Dermis microvascular lymphatic vessel endothelial cell (primary cell): ENCODE measurements around the gene IL36B. TPM values are rescaled to one million over a fixed set of nuclear protein-coding genes. Genes with fewer than 3 reads are reported as not detected.

Experiments used
- DNase-seq, 2 donors: peaks; one replicate each; pipeline versions ENCODE4 v3.0.0 to v3.0.0-alpha.2; 2010; ENCODE audit warnings: low read depth in 2 of 2
- total RNA-seq: library from RNA; depleted of rRNA; stranded (reverse); fragments of >200 nt; gene quantifications from 2 replicates; pipeline ENCODE4 v1.2.1, GENCODE V29; 2014

Gene IL36B
- total RNA-seq, 1 donor from 2014 or later: not detected

GRCh38 chr2:113011108-113011507 lies 41.6 kb downstream of the IL36B start:
- no peak for DNase-seq

- no peak for DNase-seq
Measured at GRCh38 chr2:113010088-113010487, 42.6 kb downstream of the IL36B start.

GRCh38 chr2:113009622-113010021 lies 43.0 kb downstream of the IL36B start:
- no peak for DNase-seq

- no peak for DNase-seq
Measured at GRCh38 chr2:113007250-113007649, 45.4 kb downstream of the IL36B start.

- no peak for DNase-seq
Measured at GRCh38 chr2:113005030-113005509, 47.6 kb downstream of the IL36B start, which contains the start of gene IL36A. Gene IL36A (plus strand): TSS chr2:113005459. CDS start chr2:113005872, 413 bp downstream.

- DNase-seq: no peak
Measured at GRCh38 chr2:113002677-113003076, 50.0 kb downstream of the IL36B start.

GRCh38 chr2:113000436-113000835 lies 52.2 kb downstream of the IL36B start:
- no peak for DNase-seq

- no peak for DNase-seq
Measured at GRCh38 chr2:112997151-112997550, 55.5 kb downstream of the IL36B start.

- no peak for DNase-seq
Measured at GRCh38 chr2:112996635-112997034, 56.0 kb downstream of the IL36B start.

- DNase-seq: no peak
Measured at GRCh38 chr2:112995346-112995920, 57.2 kb downstream of the IL36B start.

- no peak for DNase-seq
Measured at GRCh38 chr2:112994648-112995047, 58.0 kb downstream of the IL36B start.

- DNase-seq: no peak
Measured at GRCh38 chr2:112993831-112994230, 58.8 kb downstream of the IL36B start.

- no peak for DNase-seq
Measured at GRCh38 chr2:112989611-112990010, 63.1 kb downstream of the IL36B start.

GRCh38 chr2:112985090-112985489 lies 67.6 kb downstream of the IL36B start:
- no peak for DNase-seq

- no peak for DNase-seq
Measured at GRCh38 chr2:112980537-112980936, 72.1 kb downstream of the IL36B start.

GRCh38 chr2:112979731-112980130 lies 72.9 kb downstream of the IL36B start:
- no peak for DNase-seq

GRCh38 chr2:112977559-112978056 lies 75.1 kb downstream of the IL36B start, which contains the start of gene IL36G:
Gene IL36G (plus strand): TSS chr2:112978006. CDS start chr2:112978639, 633 bp downstream.
- DNase-seq: no peak

Other genes starting within 250 kb of the IL36B start
- gene IL1B, start 216.1 kb downstream of the IL36B start, total RNA-seq: not detected in 2 replicates
- not detected in 2 replicates for gene IL37, start 141.7 kb downstream of the IL36B start, total RNA-seq
- not detected in 2 replicates for gene IL36G, start 74.9 kb downstream of the IL36B start, total RNA-seq
- gene IL36A, start 47.4 kb downstream of the IL36B start, total RNA-seq: not detected in 2 replicates
- gene IL36RN, start 6.3 kb upstream of the IL36B start, total RNA-seq: not detected in 2 replicates
- gene IL1F10, start 15.1 kb upstream of the IL36B start, total RNA-seq: not detected in 2 replicates
- not detected in 2 replicates for gene IL1RN, start 74.7 kb upstream of the IL36B start, total RNA-seq
- 0.39 and 0.51 TPM in 2 replicates for gene PSD4, start 121.1 kb upstream of the IL36B start, total RNA-seq
- gene PAX8, start 226.1 kb upstream of the IL36B start, total RNA-seq: under 0.01 TPM in 2 replicates